WTC11 (cell line): ENCODE measurements around the gene S100B. TPM values are rescaled to one million over a fixed set of nuclear protein-coding genes. Genes with fewer than 3 reads are reported as not detected.

ENCODE experiments used
- ATAC-seq: fragments of 200-7000 bp; cut with Tn5 transposase; 2 replicates; pipeline ENCODE4 v1.10.0; 2021; ENCODE audit warnings: mild to moderate bottlenecking, moderate library complexity
- CTCF ChIA-PET: fragments of 300-600 bp; sonication (Branson Sonifier 250); formaldehyde crosslinking; loops from one replicate; lab custom pipeline; 2021; ENCODE audit warnings: antibody characterized with exemption; lab: Charles Lee
- POLR2A ChIA-PET: fragments of 350-600 bp; sonication (Branson Sonifier 250); formaldehyde crosslinking; loops from one replicate; lab custom pipeline; 2021; ENCODE audit warnings: antibody characterized with exemption; lab: Charles Lee
- DNase-seq: peaks from one replicate; pipeline ENCODE4 v3.0.0; 2021; ENCODE audit warnings: low spot score
- H3K27ac Mint-ChIP-seq: 2 replicates; pipeline ENCODE4 v1.8.0; 2021; ENCODE audit warnings: mixed read lengths
- H3K27me3 Mint-ChIP-seq: 2 replicates; pipeline ENCODE4 v1.8.0; 2021; ENCODE audit warnings: low read depth, mild to moderate bottlenecking, moderate library complexity, mixed read lengths
- H3K36me3 Mint-ChIP-seq: 2 replicates; pipeline ENCODE4 v1.8.0; 2021; ENCODE audit warnings: mixed read lengths
- H3K4me1 Mint-ChIP-seq: 2 replicates; pipeline ENCODE4 v1.8.0; 2022; ENCODE audit warnings: mixed read lengths
- H3K4me3 Mint-ChIP-seq: 2 replicates; pipeline ENCODE4 v1.8.0; 2021; ENCODE audit warnings: mild to moderate bottlenecking, moderate library complexity, mixed read lengths
- H3K9me3 Mint-ChIP-seq: 2 replicates; pipeline ENCODE4 v1.8.0; 2021; ENCODE audit warnings: mixed read lengths
- ARID4B ChIP-seq: sonication (generic); formaldehyde crosslinking; IDR thresholded peaks from 2 replicates; pipeline ENCODE4 v1.8.0; 2023; ENCODE audit warnings: missing genetic modification reagents, mild to moderate bottlenecking, borderline replicate concordance
- CBFB ChIP-seq: sonication (generic); formaldehyde crosslinking; IDR thresholded peaks from 2 replicates; pipeline ENCODE4 v1.8.1; 2022; ENCODE audit warnings: mild to moderate bottlenecking, low read depth, missing genetic modification reagents
- CREM ChIP-seq: sonication (generic); formaldehyde crosslinking; IDR thresholded peaks from 2 replicates; pipeline ENCODE4 v1.8.1; 2022; ENCODE audit warnings: mild to moderate bottlenecking, missing genetic modification reagents, moderate library complexity
- FOXK1 ChIP-seq: sonication (generic); formaldehyde crosslinking; IDR thresholded peaks from 2 replicates; pipeline ENCODE4 v1.8.0; 2022; ENCODE audit warnings: mild to moderate bottlenecking, moderate library complexity, missing genetic modification reagents
- FOXP1 ChIP-seq: sonication (generic); formaldehyde crosslinking; IDR thresholded peaks from 2 replicates; pipeline ENCODE4 v1.8.0; 2022; ENCODE audit warnings: missing genetic modification reagents, mild to moderate bottlenecking, moderate library complexity, borderline replicate concordance
- GABPB1 ChIP-seq: sonication (generic); formaldehyde crosslinking; IDR thresholded peaks from 2 replicates; pipeline ENCODE4 v1.8.1; 2023; ENCODE audit warnings: mild to moderate bottlenecking, missing genetic modification reagents
- JUN ChIP-seq: sonication (generic); formaldehyde crosslinking; IDR thresholded peaks from 2 replicates; pipeline ENCODE4 v1.8.0; 2023; ENCODE audit warnings: mild to moderate bottlenecking, missing genetic modification reagents
- NFE2L1 ChIP-seq: sonication (generic); formaldehyde crosslinking; IDR thresholded peaks from 2 replicates; pipeline ENCODE4 v1.8.1; 2023; ENCODE audit warnings: missing genetic modification reagents
- total RNA-seq: library from RNA; stranded (reverse); gene quantifications from 3 replicates; pipeline ENCODE4 v1.2.3, GENCODE V29; 2021
- TF ChIP-seq, protein P1 (sequence below): sonication (generic); formaldehyde crosslinking; IDR thresholded peaks from 2 replicates; pipeline ENCODE4 v1.8.0; 2022; ENCODE audit warnings: mild to moderate bottlenecking, missing genetic modification reagents
- TF ChIP-seq, protein P2 (sequence below): sonication (generic); formaldehyde crosslinking; IDR thresholded peaks from 2 replicates; pipeline ENCODE4 v1.8.0; 2022; ENCODE audit warnings: mild to moderate bottlenecking, missing genetic modification reagents
- TF ChIP-seq, protein P3 (sequence below): sonication (generic); formaldehyde crosslinking; IDR thresholded peaks from 2 replicates; pipeline ENCODE4 v1.8.1; 2023; ENCODE audit warnings: mild to moderate bottlenecking, missing genetic modification reagents
- TF ChIP-seq, protein P4 (sequence below): fragments of 250-450 bp; sonication (Bioruptor Pico); IDR thresholded peaks from 2 replicates; pipeline ENCODE4 v1.9.0; 2021; ENCODE audit warnings: mild to moderate bottlenecking, borderline replicate concordance
- TF ChIP-seq, protein P5 (sequence below): sonication (generic); formaldehyde crosslinking; IDR thresholded peaks from 2 replicates; pipeline ENCODE4 v1.8.0; 2022; ENCODE audit warnings: mild to moderate bottlenecking, missing genetic modification reagents
- TF ChIP-seq, protein P6 (sequence below): fragments of 250-450 bp; sonication (Bioruptor Pico); IDR thresholded peaks from 2 replicates; pipeline ENCODE4 v1.8.0; 2021; ENCODE audit warnings: mild to moderate bottlenecking

The S100B gene
- total RNA-seq, 1 experiment from 2014 or later = 0.46 TPM

DNA sequence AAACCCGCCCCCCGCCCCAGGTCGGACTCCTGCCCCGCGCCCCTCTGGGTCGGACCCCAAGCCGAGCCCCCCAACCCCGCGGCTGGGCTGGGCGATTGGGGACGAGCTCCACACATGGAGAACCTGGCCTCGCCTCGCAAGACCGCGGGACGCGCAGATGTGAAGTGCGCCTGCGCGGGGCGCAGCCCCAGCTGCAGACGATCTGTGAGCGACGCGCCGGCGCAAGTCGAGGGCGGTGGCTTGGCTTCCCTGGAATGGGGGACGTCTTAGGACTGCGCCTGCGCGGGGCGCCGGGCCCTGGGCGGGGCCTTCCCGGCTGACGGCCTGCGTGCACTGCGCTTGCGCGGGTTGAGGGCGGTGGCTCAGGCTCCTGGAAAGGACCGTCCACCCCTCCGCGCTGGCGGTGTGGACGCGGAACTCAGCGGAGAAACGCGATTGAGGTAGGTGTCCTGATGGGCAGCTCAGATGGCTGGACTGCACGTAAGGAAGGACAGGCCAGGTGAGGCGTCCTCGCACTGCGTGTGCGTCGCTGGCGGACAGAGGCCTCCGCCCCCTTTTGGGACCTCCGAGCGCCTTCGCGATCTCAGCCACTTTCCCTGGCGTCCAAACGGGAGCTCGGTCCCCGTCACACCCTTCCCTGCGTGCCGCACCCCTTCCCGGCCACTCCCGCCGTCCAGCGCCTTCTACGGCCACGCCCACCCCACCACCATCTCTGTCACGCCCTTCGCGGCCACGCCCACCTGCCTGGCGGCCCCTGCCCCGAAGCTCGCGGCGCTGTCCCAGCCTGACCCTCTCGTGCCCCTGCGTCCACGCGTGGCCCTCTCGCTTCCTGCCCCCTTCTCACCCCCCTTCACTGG lies 30.7 kb upstream of the S100B start, which contains the start of gene PRMT2 (continued):
- TF ChIP-seq, protein P1, sequence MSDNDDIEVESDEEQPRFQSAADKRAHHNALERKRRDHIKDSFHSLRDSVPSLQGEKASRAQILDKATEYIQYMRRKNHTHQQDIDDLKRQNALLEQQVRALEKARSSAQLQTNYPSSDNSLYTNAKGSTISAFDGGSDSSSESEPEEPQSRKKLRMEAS (CRISPR knock-in tag) = peak; percentile 81
- TF ChIP-seq, protein P2, sequence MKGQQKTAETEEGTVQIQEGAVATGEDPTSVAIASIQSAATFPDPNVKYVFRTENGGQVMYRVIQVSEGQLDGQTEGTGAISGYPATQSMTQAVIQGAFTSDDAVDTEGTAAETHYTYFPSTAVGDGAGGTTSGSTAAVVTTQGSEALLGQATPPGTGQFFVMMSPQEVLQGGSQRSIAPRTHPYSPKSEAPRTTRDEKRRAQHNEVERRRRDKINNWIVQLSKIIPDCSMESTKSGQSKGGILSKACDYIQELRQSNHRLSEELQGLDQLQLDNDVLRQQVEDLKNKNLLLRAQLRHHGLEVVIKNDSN (CRISPR knock-in tag) = peak; percentile 27; the same call in 1 of the 2 replicates
- 0 out of 2 replicates have a peak, but pooled peaks have one; percentile 2 for TF ChIP-seq CREM
- TF ChIP-seq, protein P3, sequence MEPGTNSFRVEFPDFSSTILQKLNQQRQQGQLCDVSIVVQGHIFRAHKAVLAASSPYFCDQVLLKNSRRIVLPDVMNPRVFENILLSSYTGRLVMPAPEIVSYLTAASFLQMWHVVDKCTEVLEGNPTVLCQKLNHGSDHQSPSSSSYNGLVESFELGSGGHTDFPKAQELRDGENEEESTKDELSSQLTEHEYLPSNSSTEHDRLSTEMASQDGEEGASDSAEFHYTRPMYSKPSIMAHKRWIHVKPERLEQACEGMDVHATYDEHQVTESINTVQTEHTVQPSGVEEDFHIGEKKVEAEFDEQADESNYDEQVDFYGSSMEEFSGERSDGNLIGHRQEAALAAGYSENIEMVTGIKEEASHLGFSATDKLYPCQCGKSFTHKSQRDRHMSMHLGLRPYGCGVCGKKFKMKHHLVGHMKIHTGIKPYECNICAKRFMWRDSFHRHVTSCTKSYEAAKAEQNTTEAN (CRISPR knock-in tag) = peak; percentile 71; the same call in 1 of the 2 replicates
- TF ChIP-seq, protein P4, sequence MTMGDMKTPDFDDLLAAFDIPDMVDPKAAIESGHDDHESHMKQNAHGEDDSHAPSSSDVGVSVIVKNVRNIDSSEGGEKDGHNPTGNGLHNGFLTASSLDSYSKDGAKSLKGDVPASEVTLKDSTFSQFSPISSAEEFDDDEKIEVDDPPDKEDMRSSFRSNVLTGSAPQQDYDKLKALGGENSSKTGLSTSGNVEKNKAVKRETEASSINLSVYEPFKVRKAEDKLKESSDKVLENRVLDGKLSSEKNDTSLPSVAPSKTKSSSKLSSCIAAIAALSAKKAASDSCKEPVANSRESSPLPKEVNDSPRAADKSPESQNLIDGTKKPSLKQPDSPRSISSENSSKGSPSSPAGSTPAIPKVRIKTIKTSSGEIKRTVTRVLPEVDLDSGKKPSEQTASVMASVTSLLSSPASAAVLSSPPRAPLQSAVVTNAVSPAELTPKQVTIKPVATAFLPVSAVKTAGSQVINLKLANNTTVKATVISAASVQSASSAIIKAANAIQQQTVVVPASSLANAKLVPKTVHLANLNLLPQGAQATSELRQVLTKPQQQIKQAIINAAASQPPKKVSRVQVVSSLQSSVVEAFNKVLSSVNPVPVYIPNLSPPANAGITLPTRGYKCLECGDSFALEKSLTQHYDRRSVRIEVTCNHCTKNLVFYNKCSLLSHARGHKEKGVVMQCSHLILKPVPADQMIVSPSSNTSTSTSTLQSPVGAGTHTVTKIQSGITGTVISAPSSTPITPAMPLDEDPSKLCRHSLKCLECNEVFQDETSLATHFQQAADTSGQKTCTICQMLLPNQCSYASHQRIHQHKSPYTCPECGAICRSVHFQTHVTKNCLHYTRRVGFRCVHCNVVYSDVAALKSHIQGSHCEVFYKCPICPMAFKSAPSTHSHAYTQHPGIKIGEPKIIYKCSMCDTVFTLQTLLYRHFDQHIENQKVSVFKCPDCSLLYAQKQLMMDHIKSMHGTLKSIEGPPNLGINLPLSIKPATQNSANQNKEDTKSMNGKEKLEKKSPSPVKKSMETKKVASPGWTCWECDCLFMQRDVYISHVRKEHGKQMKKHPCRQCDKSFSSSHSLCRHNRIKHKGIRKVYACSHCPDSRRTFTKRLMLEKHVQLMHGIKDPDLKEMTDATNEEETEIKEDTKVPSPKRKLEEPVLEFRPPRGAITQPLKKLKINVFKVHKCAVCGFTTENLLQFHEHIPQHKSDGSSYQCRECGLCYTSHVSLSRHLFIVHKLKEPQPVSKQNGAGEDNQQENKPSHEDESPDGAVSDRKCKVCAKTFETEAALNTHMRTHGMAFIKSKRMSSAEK (CRISPR knock-in tag) = no peak
- peak; percentile 87 for TF ChIP-seq FOXP1 (CRISPR knock-in tag)
- TF ChIP-seq NFE2L1 (CRISPR knock-in tag) = peak; percentile 86; the same call in 1 of the 2 replicates
- TF ChIP-seq JUN (CRISPR knock-in tag) = peak; percentile 67; the same call in 1 of the 2 replicates
- TF ChIP-seq, protein P5, sequence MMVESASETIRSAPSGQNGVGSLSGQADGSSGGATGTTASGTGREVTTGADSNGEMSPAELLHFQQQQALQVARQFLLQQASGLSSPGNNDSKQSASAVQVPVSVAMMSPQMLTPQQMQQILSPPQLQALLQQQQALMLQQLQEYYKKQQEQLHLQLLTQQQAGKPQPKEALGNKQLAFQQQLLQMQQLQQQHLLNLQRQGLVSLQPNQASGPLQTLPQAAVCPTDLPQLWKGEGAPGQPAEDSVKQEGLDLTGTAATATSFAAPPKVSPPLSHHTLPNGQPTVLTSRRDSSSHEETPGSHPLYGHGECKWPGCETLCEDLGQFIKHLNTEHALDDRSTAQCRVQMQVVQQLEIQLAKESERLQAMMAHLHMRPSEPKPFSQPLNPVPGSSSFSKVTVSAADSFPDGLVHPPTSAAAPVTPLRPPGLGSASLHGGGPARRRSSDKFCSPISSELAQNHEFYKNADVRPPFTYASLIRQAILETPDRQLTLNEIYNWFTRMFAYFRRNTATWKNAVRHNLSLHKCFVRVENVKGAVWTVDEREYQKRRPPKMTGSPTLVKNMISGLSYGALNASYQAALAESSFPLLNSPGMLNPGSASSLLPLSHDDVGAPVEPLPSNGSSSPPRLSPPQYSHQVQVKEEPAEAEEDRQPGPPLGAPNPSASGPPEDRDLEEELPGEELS (CRISPR knock-in tag) = peak; percentile 69
- TF ChIP-seq, all 79 proteins: peak for 15

DNA sequence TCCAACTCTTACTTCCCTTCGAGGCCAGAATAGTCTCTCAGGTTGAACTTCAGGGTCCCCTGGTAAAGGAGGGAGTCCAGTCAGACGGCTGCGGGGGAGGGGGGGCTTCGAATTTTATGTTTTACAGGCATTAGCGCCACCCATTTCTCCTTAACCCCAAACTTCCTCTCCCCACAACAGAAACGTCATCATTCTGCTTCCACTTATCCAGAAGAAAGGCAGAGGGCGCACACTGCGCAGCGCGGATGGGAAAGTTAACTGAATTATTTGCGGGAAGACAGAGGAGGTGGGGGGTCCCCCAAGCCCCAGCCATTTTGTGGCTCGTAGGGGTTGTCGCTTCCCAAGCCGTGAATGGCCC lies 30.1 kb upstream of the S100B start:
- ATAC-seq = peak; percentile 66
- TF ChIP-seq, protein P6, sequence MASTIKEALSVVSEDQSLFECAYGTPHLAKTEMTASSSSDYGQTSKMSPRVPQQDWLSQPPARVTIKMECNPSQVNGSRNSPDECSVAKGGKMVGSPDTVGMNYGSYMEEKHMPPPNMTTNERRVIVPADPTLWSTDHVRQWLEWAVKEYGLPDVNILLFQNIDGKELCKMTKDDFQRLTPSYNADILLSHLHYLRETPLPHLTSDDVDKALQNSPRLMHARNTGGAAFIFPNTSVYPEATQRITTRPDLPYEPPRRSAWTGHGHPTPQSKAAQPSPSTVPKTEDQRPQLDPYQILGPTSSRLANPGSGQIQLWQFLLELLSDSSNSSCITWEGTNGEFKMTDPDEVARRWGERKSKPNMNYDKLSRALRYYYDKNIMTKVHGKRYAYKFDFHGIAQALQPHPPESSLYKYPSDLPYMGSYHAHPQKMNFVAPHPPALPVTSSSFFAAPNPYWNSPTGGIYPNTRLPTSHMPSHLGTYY (CRISPR knock-in tag) = 0 out of 2 replicates have a peak, but pooled peaks have one; percentile 53
- TF ChIP-seq ARID4B (CRISPR knock-in tag) (0 out of 2 replicates have a peak, but pooled peaks have one; percentile 26), GABPB1 (CRISPR knock-in tag) (no peak), FOXK1 (CRISPR knock-in tag) (no peak), CBFB (CRISPR knock-in tag) (no peak)
- CTCF ChIA-PET = interaction anchor here (0.8 to 1.7 kb wide), 3 partner anchors 13 to 81 kb away, joined by 3 to 5 read pairs (median 4); no protein-coding TSS in a partner anchor
- POLR2A ChIA-PET = interaction anchor here (0.6 to 1.1 kb wide), 4 partner anchors 10 to 176 kb away, joined by 3 read pairs; no protein-coding TSS in a partner anchor
- peak overlapping the region; percentile 87 for H3K4me3 Mint-ChIP-seq
- peaks cover 2% of the 10 kb centered on the region; the same call in 1 of the 2 replicates for H3K27me3 Mint-ChIP-seq
- peak; percentile 61 for DNase-seq
- peaks cover 5% of the 10 kb centered on the region; the same call in 1 of the 2 replicates for H3K9me3 Mint-ChIP-seq
- H3K4me1 Mint-ChIP-seq = peaks cover 41% of the 10 kb centered on the region
- H3K27ac Mint-ChIP-seq = peak overlapping the region; percentile 92
- peaks cover 7% of the 10 kb centered on the region for H3K36me3 Mint-ChIP-seq
